DND-41 (cell line): ENCODE measurements around the gene YPEL3.

Experiments
- CTCF ChIP-seq: IDR thresholded peaks from 2 replicates; pipeline ENCODE4 v1.5.1; 2012; ENCODE audit warnings: borderline replicate concordance, low read length, moderate library complexity, mild to moderate bottlenecking; ENCODE audit not compliant: poor library complexity, severe bottlenecking; ENCODE audit errors: extremely low read depth
- EZH2 ChIP-seq: IDR thresholded peaks from 3 replicates; pipeline ENCODE4 v1.6.1; 2012; ENCODE audit warnings: borderline replicate concordance, low read depth, mild to moderate bottlenecking, moderate library complexity, low read length, inconsistent platforms; ENCODE audit not compliant: severe bottlenecking

- no peak for TF ChIP-seq CTCF
- no peak for TF ChIP-seq EZH2
Observed at GRCh38 chr16:30060346-30060745, 35.7 kb downstream of the YPEL3 start.
